22Rv1 (cell line): ENCODE results near the gene CLEC19A.

Source experiments
- H3K27ac ChIP-seq: fragments of 450-650 bp; 2 replicates; pipeline ENCODE4 v1.5.1; 2017
- ZFX ChIP-seq: fragments of 450-650 bp; IDR thresholded peaks from 2 replicates; pipeline ENCODE4 v1.6.1; 2017; ENCODE audit warnings: antibody characterized with exemption, borderline replicate concordance
- TF ChIP-seq, protein P1 (sequence below): fragments of 450-650 bp; IDR thresholded peaks from 2 replicates; pipeline ENCODE4 v1.5.1; 2017; ENCODE audit warnings: mild to moderate bottlenecking

The CLEC19A gene

DNA sequence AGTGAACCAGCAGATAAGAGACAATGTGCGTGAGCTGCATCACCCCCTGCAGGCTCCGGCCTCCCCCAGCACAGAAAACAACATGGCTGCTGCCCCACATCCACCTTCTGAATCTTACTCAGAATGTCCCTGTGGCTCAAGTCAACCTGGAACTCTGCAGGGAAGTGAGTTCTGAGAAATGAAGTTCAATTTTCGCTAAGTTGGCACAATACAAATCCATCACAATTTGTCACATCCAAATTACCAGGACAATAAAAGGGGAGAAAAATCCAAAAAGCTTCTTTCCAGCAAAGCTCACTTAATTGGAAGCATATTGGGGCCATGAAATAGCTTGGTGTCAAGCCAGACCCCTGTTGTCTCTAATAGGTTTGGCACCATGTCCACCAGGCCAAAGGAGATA is 38.1 kb downstream of the CLEC19A start:
- H3K27ac ChIP-seq = no peak overlapping the region
- no peak for TF ChIP-seq ZFX
- TF ChIP-seq, protein P1, sequence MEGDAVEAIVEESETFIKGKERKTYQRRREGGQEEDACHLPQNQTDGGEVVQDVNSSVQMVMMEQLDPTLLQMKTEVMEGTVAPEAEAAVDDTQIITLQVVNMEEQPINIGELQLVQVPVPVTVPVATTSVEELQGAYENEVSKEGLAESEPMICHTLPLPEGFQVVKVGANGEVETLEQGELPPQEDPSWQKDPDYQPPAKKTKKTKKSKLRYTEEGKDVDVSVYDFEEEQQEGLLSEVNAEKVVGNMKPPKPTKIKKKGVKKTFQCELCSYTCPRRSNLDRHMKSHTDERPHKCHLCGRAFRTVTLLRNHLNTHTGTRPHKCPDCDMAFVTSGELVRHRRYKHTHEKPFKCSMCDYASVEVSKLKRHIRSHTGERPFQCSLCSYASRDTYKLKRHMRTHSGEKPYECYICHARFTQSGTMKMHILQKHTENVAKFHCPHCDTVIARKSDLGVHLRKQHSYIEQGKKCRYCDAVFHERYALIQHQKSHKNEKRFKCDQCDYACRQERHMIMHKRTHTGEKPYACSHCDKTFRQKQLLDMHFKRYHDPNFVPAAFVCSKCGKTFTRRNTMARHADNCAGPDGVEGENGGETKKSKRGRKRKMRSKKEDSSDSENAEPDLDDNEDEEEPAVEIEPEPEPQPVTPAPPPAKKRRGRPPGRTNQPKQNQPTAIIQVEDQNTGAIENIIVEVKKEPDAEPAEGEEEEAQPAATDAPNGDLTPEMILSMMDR = no peak

DNA sequence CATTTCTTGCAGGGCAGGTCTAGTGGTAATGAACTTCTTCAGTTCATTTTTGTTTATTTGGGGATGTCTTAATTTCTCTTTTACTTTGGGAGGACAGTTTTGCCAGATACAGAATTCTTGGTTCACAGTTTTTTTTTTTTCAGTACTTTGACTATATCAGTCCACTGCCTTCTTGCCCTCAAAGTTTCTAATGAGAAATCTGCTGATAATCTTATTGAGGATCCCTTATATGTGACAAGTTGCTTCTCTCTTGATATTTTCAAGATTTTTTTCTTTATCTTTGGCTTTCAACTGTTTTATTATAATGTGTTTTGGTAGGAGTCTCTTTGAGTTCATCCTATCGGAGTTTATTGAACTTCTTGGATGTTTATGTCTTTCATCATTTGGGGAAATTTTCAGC is 42.8 kb downstream of the CLEC19A start:
- TF ChIP-seq, protein P1 = no peak
- no peak for TF ChIP-seq ZFX
- no peak overlapping the region for H3K27ac ChIP-seq

DNA sequence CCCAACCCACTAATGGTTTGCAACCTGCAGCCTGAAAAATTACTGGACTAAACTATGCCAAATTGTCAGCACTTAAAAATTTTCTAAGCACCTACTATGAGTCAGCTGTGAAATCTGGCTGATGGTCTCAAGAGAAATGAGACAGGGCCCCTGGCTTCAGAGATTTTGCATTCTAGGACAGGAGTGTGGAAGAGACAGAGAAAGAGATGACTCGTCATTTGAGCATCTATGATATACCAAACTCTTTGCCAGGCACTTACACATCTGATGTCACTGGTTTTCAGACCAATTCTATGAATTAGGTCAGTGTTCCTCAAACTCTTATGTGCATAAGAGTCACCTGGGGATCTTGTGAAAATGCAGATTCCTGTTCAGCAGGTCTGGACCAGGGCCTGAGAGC is 44.4 kb downstream of the CLEC19A start:
- TF ChIP-seq ZFX = no peak
- TF ChIP-seq, protein P1 = no peak
- H3K27ac ChIP-seq = no peak overlapping the region

DNA sequence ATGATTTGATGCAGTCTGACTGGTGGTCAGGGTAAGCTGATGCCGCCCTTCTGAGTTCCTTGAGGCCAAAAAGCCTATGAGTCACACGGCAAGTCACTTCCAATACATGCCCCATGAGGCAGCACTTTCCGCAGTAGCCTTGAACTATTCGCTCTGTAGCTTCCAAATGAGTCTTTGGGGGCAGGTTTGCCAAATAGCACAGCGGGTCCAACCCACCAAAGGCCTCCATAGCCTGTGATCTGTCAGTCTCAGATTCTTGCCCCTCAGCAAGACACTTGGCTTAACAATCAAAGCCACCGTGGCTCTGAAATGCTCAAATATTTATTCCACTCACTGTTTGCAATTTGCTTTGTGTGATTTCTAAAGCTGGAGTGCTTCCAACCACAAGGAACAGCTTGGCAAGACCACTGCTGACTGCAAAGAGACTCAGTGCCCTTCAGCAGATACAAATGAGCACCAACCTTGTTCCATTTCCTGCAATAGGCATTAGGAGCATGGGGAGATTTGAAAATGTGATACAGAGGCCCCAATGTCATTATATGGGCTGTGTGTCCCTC is 45.4 kb downstream of the CLEC19A start:
- no peak overlapping the region for H3K27ac ChIP-seq
- TF ChIP-seq ZFX = no peak
- TF ChIP-seq, protein P1 = no peak

DNA sequence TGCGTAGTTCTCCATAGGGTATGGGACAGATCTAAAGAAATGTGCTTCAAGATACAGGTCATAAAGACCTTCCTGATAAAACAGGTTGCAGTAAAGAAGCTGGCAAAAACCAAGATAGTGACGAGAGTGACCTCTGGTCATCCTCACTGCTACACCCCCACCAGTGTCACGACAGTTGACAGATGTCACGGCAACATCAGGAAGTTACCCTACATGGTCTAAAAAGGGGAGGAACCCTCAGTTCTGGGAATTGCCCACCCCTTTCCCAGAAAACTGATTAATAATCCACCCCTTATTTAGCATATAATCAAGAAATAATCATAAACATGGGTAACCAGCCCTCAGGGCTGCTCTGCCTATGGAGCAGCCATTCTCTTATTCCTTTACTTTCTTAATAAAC is 46.3 kb downstream of the CLEC19A start:
- TF ChIP-seq ZFX = no peak
- TF ChIP-seq, protein P1 = no peak
- H3K27ac ChIP-seq = no peak overlapping the region

DNA sequence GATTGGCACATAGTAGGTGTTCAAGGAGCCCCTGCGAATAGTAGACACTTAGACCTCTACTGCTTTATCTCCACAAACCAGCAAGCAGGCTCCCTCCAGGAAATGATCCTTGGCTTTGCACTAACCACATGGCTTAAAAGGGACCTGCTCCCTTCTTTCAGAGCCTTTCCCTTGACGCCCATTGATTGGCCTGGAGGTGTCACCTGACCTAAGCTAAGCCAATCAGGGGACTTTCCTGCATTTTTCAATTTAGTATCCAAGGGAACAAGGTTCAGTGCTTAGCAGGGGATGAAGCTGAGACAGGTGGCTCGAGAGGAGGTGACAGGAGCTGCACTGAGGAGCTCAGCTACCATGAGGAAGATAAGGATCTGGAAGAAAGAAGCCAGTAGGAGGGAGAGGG is 52.8 kb downstream of the CLEC19A start:
- TF ChIP-seq, protein P1 = no peak
- no peak for TF ChIP-seq ZFX
- H3K27ac ChIP-seq = no peak overlapping the region

DNA sequence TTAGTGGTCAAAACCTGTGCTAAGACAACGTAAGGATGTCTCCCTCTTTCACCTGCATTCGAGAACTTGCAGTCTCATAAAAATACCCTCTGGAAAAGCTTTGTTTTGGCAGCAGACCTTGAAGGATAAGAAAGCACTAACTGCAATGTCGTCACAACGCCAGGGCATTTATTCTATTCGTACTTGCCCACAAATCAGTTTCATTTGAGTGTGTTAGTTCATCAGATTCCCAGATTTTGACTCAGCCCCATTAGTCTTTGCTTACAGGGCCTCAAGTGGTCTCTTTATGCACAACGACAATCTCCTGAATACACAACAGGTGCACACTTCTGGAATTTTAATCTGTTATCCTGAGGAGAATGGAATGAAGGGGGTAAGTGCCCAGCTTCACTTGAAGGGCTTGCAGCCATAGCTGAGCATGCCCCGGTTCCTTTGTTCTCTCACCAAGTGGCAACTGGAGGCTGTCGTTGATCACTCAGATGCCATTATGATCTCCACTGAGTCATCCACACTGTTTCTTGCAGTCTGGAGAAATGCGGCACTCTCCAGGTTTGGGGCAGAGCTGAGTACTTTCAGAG is 58.8 kb downstream of the CLEC19A start:
- TF ChIP-seq ZFX = no peak
- TF ChIP-seq, protein P1 = no peak
- H3K27ac ChIP-seq = no peak overlapping the region
